ENCODE data around the gene EIF2AK3.

Gene EIF2AK3

GRCh38 chr2:88537640-88538039 lies 89.6 kb downstream of the EIF2AK3 start:
- no peak for DNase-seq

- DNase-seq = no peak
These were observed 97.2 kb downstream of the EIF2AK3 start for GRCh38 chr2:88530081-88530480.

GRCh38 chr2:88521445-88522073 lies 105.7 kb downstream of the EIF2AK3 start:
- no peak for DNase-seq

GRCh38 chr2:88517759-88518201 lies 109.5 kb downstream of the EIF2AK3 start:
- no peak for DNase-seq
